Stimulated activated CD8-positive, alpha-beta memory T cell treated with anti-CD3 and anti-CD28 coated beads, Interleukin-7, amount 100 ng/mL, for 48 hours (primary cell): Measurements from ENCODE around the gene IRF9.
A peak's percentile ranks its signal among the peaks of the same experiment; 100 is the strongest.

ENCODE experiments used
- DNase-seq, 2 donors: peaks; one replicate each; pipeline ENCODE4 v3.0.0-alpha.2; 2020; ENCODE audit warnings: low read depth in 1 of 2; ENCODE audit errors: extremely low read depth in 1 of 2

The IRF9 gene

GRCh38 chr14:24213866-24214662 is 53.0 kb downstream of the IRF9 start:
- no peak for DNase-seq

DNA sequence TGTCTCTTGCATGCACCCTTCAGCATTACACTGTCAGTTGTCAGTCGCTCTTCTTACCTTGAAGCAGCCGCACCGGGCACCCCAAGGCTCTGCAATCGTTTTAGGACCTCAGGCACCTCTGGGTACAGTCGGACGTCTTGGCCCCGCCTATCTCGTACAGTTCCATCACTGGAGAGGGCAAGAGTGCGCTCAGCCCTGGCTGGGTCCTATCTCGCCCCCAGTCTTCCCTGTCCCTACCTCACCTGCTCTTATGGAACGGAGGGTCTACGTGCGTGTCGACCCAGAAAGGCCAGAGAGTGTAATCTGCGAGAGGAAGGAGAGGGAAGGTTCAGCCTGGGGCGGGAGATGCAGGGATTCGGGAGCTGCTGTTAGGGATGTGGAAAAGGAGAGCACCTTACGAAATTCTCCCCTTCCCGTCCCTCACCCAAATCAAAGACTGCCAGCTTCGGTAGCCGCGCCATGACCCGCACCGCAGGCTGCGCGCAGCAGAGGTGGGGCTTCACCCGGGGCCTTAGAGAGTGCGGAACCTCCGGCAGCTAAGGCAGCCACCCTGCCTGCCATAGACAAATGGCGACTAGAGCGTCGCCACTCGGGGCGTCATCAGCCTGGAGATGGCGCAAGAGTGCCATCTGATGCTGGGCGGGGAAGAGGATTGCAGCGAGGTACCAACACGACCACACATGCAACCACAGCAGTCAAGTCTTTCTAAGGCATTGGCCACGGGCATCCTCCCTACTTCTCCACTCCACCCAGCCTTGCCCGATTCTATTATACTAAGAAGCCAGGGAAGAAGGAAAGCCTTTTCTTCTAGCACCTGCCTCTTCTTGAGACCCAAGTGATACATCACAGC is 54.7 kb downstream of the IRF9 start, which contains the start of gene MDP1:
MDP1 (minus strand) TSS at position 572 of the 850 bp plus-strand sequence; CDS start at position 461, 111 bp downstream.
- peak; percentile 62 to 83 for DNase-seq
